Smooth muscle cell of the brain vasculature (primary cell): ENCODE data around the gene PLIN3.
"Not testable (repeated sequence)": the region's sequence is repeated elsewhere in the genome, so short reads cannot be mapped to it uniquely, and the experiment has no call there.

ENCODE experiments used
- DNase-seq: peaks from one replicate; pipeline ENCODE4 v3.0.0-alpha.2; 2012; ENCODE audit warnings: low read depth, low spot score

Gene PLIN3

DNA sequence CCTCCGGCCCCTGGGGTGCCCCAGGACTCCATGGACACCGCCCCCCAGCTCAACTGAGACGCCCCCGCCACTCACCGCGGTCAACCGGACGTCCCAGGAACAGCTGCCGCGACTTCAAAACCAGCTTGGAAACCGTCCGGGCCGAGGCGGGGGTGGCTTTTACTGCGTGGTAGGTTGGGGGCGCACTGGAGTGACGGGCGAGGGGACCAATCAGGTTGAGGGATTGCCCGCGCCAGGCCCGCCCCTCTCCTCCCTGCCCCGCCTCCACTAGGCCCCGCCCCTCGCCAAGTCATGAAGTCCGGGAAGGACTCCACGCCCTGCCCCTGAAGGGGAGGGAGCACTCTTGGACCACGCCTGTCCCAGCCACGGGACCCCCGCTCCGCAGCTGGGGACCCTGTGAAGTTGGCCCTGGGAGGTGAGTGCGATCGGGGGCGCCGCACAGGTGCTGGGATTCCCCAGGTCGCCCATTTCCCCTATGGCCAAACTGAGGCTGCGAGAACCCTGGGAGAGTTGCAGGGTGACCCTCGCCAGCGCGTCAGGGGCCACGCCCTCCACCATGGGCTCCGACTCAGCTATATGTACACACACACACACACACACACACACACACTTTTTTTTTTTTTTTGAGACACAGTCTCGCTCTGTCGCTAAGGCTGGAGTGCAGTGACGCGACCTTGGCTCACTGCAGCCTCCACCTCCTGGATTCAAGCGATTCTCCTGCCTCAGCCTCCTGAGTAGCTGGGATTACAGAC is at the start of gene PLIN3:
PLIN3 (minus strand) TSS at position 134 of the 752 bp plus-strand sequence. CDS start 6,273 bp downstream, outside the sequence.
- DNase-seq, result peak; percentile 89

DNA sequence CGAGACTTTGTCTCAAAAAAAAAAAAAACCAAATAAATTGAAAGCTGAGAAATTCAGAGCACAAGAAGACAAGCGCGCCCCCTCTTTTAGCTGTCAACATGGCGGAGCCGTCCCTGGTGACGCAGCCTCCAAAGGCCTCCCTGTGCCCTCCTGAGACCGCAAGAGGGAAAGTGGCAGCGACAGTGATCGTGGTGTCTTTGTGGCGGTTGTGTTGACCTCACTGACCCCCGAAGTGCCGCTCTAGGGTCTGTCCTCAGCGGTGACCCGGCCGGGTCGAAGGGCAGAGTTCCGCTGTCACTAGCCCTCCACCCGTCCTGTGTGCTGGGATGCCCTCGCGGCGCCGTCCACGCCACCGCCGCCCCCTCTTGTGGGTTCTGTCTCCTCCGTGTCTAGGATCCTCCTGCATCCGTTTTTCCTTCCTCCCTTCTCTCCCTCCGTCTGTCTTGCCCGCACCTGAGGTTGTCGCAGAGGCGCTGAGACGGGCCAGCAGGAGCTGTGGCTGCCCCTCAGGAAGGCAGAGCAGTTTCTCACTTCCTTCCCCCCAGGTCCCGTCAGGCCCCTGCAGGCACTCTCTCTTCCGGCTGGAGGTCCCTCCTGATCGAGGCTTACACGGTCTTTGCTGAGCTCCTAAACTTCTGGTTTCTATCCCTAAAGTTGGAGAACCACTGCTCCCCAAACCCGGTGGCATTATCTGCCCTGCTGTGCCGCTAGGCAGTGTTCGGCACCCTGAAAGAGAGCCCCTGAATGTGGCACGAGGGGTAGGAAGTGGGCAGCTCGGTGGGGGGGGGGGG is 49.0 kb upstream of the PLIN3 start:
- DNase-seq, result no peak

DNA sequence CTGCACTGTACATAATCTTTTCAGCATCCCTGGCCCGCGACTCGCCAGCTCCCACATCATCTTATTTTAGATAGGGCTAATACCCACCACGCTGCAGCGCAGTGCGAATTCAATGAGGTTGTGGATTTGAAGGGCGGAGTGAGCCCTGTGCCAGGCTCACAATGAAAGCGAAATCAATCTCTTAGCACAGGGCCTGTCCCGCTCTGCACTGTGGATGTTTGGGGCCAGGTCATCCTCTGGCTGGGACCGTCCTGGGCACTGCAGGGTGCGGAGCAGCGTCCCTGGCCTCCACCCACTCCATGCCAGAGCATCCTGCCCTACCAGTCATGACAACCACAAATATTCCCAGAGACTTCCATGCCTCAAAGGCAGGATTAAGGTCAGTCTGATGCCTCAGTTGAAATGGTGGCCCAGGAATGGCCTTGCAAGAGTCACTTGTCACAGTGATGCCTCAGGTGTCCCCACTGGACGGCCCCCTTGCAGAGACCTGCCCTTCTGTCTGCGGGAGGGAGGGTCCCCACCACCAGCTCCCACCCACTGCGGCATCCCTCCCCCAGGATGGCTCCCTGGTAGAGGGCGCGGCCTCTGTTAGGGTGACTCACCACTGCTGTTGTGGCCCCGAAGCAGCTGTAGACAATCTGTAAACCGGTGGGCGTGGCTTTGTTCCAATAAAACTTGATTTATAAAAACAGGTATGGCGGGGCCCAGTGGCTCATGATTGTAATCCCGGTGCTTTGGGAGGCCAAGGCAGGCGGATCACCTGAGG is 47.5 kb upstream of the PLIN3 start:
- DNase-seq, result no peak

GRCh38 chr19:4913996-4914735 is 46.7 kb upstream of the PLIN3 start:
- DNase-seq, result no peak

GRCh38 chr19:4911786-4912672 is 44.6 kb upstream of the PLIN3 start:
- peak; percentile 94 for DNase-seq

DNA sequence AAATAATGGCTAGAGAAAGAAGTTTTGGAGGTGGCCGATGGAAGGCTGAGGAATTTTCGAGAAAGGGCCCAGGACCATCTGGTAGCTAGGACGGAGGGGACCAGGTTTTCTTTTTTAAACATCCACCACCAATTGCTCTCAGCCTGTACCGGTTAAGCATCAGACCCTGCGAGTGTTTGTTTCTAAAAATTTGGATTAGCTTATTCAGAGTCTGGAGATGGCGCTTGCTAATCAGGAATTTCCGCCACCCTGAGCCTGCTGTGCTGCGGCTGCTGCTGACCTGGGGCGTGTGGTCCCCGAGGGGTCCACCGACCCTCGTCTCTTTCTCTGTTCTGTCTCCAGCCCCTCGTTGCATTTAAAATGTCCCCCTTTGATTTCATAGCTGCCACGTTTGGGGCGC is 43.8 kb upstream of the PLIN3 start:
- DNase-seq, result no peak

DNA sequence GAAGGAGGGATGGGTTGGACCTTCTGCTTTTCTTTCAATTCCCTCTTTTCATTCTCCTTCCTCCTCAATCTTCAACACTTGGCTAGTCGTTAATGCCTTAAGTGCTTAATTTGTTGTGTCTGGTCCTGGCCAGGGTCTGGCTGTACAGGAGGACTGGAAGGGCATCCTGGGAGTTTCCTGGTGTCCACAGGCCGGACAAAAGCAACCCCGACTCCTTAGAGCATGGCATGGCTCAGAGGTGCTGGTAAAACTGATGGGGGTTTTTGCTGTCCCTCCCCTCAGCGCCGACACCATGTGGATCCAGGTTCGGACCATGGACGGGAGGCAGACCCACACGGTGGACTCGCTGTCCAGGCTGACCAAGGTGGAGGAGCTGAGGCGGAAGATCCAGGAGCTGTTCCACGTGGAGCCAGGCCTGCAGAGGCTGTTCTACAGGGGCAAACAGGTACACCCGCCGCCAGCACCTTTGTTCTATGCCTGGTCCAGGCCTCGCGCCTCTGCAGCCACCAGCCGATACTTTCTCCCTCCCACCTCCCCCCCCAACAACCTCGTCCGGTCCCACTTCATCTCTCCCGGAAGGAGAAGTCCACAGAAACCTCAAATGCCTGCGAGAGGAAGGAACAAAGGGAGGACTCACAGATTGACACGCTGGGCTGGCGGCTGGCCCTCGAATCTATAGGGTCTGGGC is 43.3 kb upstream of the PLIN3 start:
- no peak for DNase-seq

- peak; percentile 69 for DNase-seq
Observed at GRCh38 chr19:4909897-4910593, 42.6 kb upstream of the PLIN3 start.

DNA sequence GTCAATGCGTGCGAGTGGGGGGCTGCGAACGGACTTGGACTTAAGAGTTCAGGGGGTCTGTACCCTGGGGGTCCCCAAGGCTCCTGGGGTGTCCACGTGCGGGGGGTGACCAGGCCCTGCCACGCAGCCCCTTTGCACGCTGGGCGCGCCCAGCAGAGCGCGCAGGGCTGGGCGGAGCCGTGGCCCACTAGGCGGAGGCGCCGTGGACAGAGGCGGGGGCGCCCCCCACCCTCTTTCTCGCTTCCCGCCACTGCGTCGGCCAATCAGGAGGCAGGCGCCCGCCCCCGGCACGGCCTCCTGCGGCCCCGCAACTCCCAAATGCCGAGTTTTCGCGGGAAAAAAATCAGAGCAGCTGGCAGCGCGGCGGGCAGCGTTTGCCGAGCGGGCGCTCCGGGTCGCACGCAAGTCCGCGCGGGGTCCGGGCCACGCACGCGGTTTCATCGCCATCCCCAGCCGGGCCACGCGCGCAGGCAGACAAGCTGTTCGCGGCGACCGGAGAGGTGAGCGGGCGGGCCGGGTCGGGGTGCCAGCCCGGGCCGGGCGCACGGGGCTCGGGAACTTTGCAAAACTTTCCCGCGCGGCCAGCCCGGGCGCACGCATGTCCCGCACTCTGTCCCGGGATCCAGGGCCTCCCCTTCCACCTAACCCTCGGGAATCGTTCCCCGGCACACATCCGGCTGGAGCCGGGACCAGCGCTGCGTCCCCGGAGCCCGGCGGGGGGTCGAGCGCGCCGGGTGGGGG is 41.9 kb upstream of the PLIN3 start, which contains the start of gene UHRF1:
UHRF1 (plus strand) TSS at position 346 of the 741 bp plus-strand sequence. CDS start 1,385 bp downstream, outside the sequence.
- DNase-seq, result no peak

GRCh38 chr19:4908781-4909155 is 41.3 kb upstream of the PLIN3 start:
- no peak for DNase-seq

GRCh38 chr19:4908360-4908759 is 40.9 kb upstream of the PLIN3 start:
- DNase-seq, result no peak

DNA sequence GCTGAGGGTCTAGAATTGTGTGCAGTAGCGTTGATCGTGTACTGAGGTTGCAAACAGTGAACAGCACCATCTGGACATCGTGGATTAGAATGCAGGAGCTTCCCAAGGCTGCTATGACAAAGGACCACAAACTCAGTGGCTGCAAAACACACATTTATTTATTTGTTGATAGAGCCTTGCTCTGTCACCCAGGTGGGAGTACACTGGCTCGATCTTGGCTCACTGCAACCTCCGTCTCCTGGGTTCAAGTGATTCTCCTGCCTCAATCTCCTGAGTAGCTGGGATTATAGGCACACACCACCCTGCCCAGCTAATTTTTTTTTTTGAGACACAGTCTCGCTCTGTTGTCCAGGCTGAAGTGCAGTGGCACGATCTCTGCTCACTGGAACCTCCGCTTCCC is 39.5 kb upstream of the PLIN3 start:
- DNase-seq, result no peak

DNA sequence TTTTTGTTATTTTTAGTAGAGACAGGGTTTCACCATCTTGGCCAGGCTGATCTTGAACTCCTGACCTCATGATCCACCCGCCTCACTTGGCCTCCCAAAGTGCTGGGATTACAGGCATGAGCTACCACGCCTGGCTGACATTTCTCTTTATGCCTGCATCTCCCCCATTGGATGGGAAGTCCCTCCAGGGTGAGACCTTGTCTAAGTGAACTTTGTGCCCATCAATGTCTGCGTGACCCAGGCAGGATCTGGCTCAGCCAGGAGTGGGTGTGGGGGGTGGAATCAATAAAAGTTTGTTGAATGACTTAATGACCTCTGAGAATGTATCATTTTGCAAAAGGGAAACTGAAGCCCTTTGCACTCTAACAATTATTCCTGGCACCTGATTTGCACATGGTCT is 37.0 kb upstream of the PLIN3 start:
- DNase-seq, result no peak

DNA sequence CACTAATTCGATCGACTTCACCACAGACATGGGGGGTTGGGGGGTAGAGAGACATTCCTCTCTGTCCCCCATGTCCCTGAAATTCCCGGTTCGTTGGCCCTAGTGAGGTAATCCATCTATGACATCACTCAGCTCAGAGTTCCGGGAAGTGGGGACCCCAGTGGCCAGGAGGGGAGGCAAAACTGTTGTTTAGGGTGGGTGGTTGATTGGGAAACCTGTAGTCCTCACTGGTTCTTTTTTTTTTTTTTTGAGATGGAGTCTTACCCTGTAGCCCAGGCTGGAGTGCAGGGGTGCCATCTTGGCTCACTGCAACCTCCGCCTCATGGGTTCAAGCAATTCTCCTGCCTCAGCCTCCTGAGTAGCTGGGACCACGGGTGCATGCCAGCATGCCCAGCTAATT is 35.3 kb upstream of the PLIN3 start, which contains the start of gene ARRDC5:
ARRDC5 (minus strand) TSS at position 101 of the 400 bp plus-strand sequence; CDS start at position 30, 71 bp downstream.
- no peak for DNase-seq

- DNase-seq, result not testable (repeated sequence)
Observed at GRCh38 chr19:4900879-4901278, 33.4 kb upstream of the PLIN3 start.

DNA sequence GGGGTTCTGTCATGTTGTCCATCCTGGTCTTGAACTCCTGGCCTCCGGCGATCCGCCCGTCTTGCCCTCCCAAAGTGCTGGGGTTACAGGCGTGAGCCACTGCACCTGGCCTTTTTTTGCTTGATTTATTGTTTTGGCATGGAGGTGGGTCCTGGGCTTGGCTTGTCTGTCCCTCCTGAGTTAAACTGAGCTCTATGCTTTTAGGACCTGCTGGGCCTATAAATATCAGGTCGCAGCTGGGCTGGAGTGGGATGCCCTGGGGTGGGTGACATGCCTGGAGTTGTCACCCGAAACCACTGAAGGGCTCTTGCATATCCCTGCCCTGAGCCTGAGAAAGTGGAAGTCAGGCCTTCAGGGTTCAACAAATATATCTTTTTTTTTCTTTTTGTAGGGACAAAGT is 29.7 kb upstream of the PLIN3 start:
- DNase-seq, result no peak

DNA sequence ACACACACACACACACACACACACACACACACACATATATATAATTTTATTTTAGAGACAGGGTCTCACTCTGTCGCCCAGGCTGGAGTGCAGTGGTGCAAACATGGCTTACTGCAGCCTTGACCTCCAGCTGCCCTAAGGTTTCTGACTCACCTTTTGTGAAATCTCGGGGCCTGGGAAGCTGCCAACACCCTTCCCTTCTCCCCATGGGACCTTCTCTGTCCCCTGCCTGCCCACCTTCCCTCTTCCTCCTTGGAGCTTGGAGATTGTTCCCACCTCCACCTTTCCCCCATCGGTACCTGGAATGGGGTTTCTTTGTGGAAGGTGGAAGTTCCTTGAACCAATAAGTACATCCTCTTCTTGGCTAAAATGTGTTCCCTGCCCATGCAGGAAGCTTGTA is 28.9 kb upstream of the PLIN3 start:
- no peak for DNase-seq

- DNase-seq, result not testable (repeated sequence)
Observed at GRCh38 chr19:4892962-4893361, 25.5 kb upstream of the PLIN3 start.
